Measurements from ENCODE around the gene KIAA1671. TPM values are rescaled to one million over a fixed set of nuclear protein-coding genes. Genes with fewer than 3 reads are reported as not detected.

Gene KIAA1671
- total and polyA plus RNA-seq, 9 of the 15 experiments (the other 6 are each of a cell fraction or from before 2014, with no cell fraction given): under 0.01 to 0.11 (median 0.02) TPM; not detected in 5

GRCh38 chr22:25101501-25101900, 149.0 kb downstream of the KIAA1671 start:
- Histone ChIP-seq H3K4me1 (replicated peaks in 1 of 2; ENCODE audit: control insufficient read depth in 2 of 2, insufficient read depth in 2 of 2, low read length in 2 of 2) (peaks cover 0 to 9% of the 10 kb centered on the region in 2 experiments; a peak in 3 of 5 replicates), H3K79me2 (ENCODE audit: control insufficient read depth, insufficient read depth, low read length) (no peaks in the 10 kb centered on the region), H4K20me1 (replicated peaks; ENCODE audit: control insufficient read depth, insufficient read depth, low read length) (no peaks in the 10 kb centered on the region), H3K36me3 (ENCODE audit: control insufficient read depth, insufficient read depth, low read length) (no peaks in the 10 kb centered on the region), H3K4me2 (ENCODE audit: insufficient read depth, low read length) (no peak overlapping the region), H3K9me1 (ENCODE audit: control insufficient read depth, insufficient read depth, low read length) (no peaks in the 10 kb centered on the region), H3K9ac (ENCODE audit: insufficient read depth in 1 of 2, low read depth in 2 of 2, low read length in 2 of 2) (no peak overlapping the region), H3K9me3 (replicated peaks; ENCODE audit: control insufficient read depth, insufficient read depth, low read depth, low read length) (no peaks in the 10 kb centered on the region), H3K27me3 (ENCODE audit: control insufficient read depth in 2 of 2, insufficient read depth in 2 of 2, low read length in 2 of 2) (no peaks in the 10 kb centered on the region; a peak in 1 of 5 replicates), H2AFZ (ENCODE audit: low read depth, low read length) (no peak overlapping the region), H3K27ac (ENCODE audit: extremely low read depth, low read depth, low read length) (no peak overlapping the region), H3K4me3 (no peak overlapping the region)
- BruUV-seq (replicated peaks): no TSS peak
- TF ChIP-seq ZBTB11 (CRISPR knock-in tag; IDR thresholded peaks at IDR 0.05) (no peak), RFX1 (IDR thresholded peaks at IDR 0.05) (peak; percentile 52)
- DNase-seq (ENCODE audit: extremely low read depth in 1 of 4, low spot score in 3 of 4) (no peak), FAIRE-seq (no peak), ATAC-seq (no peak)
- ChIA-PET POLR2A (no interaction called here), CTCF (ENCODE audit: low intra/inter-chr PET ratio) (no interaction called here)
- intact Hi-C loops (cut with micrococcal nuclease): no loop called here
- WGBS (ENCODE audit: insufficient coverage, low coverage, missing lambda C conversion rate): 23% methylated on average over 4 of the region's 4 CpGs
- in situ Hi-C loops (cut with MboI): no loop called here
